H1 (cell line): Measurements from ENCODE around the gene LRP8. TPM values are rescaled to one million over a fixed set of nuclear protein-coding genes. Genes with fewer than 3 reads are reported as not detected.

Experiments
- BCL11A ChIP-seq, 2 experiments: IDR thresholded peaks; one replicate each; pipeline ENCODE4 v1.6.1; 2011; ENCODE audit warnings: low read depth in 2 of 2, low read length in 2 of 2, mild to moderate bottlenecking in 2 of 2
- BRCA1 ChIP-seq: IDR thresholded peaks from 2 replicates; pipeline ENCODE4 v1.6.1; 2012; ENCODE audit warnings: low read depth, low read length, improper control_type of control experiment
- CEBPB ChIP-seq: IDR thresholded peaks from 2 replicates; pipeline ENCODE4 v1.6.1; 2012; ENCODE audit warnings: low read depth, low read length
- KDM5A ChIP-seq: fragments of 200-600 bp; IDR thresholded peaks from 2 replicates; pipeline ENCODE4 v1.7.1; 2012; ENCODE audit warnings: mild to moderate bottlenecking, low read length, inconsistent platforms, mixed read lengths
- PHF8 ChIP-seq: fragments of 200-600 bp; sonication (generic); conservative IDR thresholded peaks from 2 replicates; pipeline ENCODE4 v1.7.1; 2012; ENCODE audit warnings: low read depth, mild to moderate bottlenecking, inconsistent platforms, low read length, moderate library complexity
- SIN3A ChIP-seq, 2 experiments: IDR thresholded peaks in 1 of 2; conservative IDR thresholded peaks in 1 of 2; 2 replicates each; pipeline ENCODE4 v1.6.1; 2011 to 2012; ENCODE audit warnings: low read length in 2 of 2, improper control_type of control experiment in 1 of 2, low read depth in 1 of 2, mild to moderate bottlenecking in 1 of 2
- SIRT6 ChIP-seq: IDR thresholded peaks from one replicate; pipeline ENCODE4 v1.7.1; 2012; ENCODE audit warnings: low read length, inconsistent platforms
- SP2 ChIP-seq: IDR thresholded peaks from 2 replicates; pipeline ENCODE4 v1.6.1; 2012; ENCODE audit warnings: mild to moderate bottlenecking, low read length, inconsistent platforms
- ZNF274 ChIP-seq: IDR thresholded peaks from 2 replicates; pipeline ENCODE4 v1.7.0; 2012; ENCODE audit warnings: low read length, borderline replicate concordance; ENCODE audit errors: extremely low read depth
- polyA plus RNA-seq, 7 experiments: library from polyadenylated mRNA; depleted of rRNA in 3 of 7; stranded (reverse) in 5 of 7; unstranded in 2 of 7; fragments of >200 nt in 5 of 7; fragments of 200-250 nt in 2 of 7; gene quantifications; 1 replicate in 5 of 7; 2 replicates in 1 of 7; 4 replicates in 1 of 7; pipeline versions ENCODE4 v1.2.1 to v1.2.3, GENCODE V29; 2011 to 2013; ENCODE audit warnings: missing spikeins in 2 of 7, mixed read lengths in 2 of 7
- total RNA-seq: library from RNA; stranded (reverse); fragmentation: NEBNext Ultra II Directional; extraction: Animal tissue kit (Norgen Biotek cat#: 25700); gene quantifications from 2 replicates; pipeline ENCODE4 v1.2.1, GENCODE V29; 2021
- TF ChIP-seq, protein P1 (sequence below): fragments of 300-600 bp; sonication (generic); IDR thresholded peaks from 2 replicates; pipeline ENCODE4 v1.7.1; 2012; ENCODE audit warnings: low read length, moderate library complexity, mild to moderate bottlenecking, inconsistent platforms; ENCODE audit not compliant: insufficient replicate concordance
- TF ChIP-seq, protein P2 (sequence below): IDR thresholded peaks from 2 replicates; pipeline ENCODE4 v1.6.1; 2012; ENCODE audit warnings: inconsistent platforms

Gene LRP8
- total and polyA plus RNA-seq, 2 of the 8 experiments (the other 6 are each of a cell fraction or from before 2014, with no cell fraction given): 63.2 to 66.4 TPM

DNA sequence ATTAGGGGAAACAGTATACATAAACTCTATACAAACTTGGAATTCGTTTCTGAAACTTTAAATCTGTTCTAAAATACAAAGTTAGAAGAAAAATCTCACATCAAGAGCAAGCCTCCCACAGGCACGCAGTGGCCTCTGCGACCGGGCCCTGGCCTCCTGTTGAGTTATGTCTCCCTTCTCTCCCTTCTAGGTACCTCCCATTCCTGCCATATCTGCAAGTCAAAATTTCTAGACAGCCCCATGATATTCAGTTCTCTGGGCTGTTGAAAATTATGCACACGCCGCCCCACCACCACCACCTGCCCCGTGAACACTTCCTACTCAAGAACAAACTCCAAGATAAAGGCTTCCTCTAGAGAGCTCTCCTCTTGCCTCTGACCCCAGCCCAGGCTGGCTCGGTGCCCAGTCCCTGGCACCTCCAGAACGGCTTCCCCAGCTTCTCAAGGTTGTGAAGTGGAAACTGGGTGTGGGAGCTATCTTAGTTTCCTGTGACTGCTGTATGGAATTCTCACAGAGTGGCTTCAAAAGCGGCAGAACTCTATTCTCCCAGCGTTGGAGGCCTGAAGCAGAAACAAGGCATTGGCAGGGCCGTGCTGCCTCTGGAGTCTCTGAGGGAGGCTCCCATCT lies 37.7 kb upstream of the LRP8 start (continued):
- TF ChIP-seq, protein P1, sequence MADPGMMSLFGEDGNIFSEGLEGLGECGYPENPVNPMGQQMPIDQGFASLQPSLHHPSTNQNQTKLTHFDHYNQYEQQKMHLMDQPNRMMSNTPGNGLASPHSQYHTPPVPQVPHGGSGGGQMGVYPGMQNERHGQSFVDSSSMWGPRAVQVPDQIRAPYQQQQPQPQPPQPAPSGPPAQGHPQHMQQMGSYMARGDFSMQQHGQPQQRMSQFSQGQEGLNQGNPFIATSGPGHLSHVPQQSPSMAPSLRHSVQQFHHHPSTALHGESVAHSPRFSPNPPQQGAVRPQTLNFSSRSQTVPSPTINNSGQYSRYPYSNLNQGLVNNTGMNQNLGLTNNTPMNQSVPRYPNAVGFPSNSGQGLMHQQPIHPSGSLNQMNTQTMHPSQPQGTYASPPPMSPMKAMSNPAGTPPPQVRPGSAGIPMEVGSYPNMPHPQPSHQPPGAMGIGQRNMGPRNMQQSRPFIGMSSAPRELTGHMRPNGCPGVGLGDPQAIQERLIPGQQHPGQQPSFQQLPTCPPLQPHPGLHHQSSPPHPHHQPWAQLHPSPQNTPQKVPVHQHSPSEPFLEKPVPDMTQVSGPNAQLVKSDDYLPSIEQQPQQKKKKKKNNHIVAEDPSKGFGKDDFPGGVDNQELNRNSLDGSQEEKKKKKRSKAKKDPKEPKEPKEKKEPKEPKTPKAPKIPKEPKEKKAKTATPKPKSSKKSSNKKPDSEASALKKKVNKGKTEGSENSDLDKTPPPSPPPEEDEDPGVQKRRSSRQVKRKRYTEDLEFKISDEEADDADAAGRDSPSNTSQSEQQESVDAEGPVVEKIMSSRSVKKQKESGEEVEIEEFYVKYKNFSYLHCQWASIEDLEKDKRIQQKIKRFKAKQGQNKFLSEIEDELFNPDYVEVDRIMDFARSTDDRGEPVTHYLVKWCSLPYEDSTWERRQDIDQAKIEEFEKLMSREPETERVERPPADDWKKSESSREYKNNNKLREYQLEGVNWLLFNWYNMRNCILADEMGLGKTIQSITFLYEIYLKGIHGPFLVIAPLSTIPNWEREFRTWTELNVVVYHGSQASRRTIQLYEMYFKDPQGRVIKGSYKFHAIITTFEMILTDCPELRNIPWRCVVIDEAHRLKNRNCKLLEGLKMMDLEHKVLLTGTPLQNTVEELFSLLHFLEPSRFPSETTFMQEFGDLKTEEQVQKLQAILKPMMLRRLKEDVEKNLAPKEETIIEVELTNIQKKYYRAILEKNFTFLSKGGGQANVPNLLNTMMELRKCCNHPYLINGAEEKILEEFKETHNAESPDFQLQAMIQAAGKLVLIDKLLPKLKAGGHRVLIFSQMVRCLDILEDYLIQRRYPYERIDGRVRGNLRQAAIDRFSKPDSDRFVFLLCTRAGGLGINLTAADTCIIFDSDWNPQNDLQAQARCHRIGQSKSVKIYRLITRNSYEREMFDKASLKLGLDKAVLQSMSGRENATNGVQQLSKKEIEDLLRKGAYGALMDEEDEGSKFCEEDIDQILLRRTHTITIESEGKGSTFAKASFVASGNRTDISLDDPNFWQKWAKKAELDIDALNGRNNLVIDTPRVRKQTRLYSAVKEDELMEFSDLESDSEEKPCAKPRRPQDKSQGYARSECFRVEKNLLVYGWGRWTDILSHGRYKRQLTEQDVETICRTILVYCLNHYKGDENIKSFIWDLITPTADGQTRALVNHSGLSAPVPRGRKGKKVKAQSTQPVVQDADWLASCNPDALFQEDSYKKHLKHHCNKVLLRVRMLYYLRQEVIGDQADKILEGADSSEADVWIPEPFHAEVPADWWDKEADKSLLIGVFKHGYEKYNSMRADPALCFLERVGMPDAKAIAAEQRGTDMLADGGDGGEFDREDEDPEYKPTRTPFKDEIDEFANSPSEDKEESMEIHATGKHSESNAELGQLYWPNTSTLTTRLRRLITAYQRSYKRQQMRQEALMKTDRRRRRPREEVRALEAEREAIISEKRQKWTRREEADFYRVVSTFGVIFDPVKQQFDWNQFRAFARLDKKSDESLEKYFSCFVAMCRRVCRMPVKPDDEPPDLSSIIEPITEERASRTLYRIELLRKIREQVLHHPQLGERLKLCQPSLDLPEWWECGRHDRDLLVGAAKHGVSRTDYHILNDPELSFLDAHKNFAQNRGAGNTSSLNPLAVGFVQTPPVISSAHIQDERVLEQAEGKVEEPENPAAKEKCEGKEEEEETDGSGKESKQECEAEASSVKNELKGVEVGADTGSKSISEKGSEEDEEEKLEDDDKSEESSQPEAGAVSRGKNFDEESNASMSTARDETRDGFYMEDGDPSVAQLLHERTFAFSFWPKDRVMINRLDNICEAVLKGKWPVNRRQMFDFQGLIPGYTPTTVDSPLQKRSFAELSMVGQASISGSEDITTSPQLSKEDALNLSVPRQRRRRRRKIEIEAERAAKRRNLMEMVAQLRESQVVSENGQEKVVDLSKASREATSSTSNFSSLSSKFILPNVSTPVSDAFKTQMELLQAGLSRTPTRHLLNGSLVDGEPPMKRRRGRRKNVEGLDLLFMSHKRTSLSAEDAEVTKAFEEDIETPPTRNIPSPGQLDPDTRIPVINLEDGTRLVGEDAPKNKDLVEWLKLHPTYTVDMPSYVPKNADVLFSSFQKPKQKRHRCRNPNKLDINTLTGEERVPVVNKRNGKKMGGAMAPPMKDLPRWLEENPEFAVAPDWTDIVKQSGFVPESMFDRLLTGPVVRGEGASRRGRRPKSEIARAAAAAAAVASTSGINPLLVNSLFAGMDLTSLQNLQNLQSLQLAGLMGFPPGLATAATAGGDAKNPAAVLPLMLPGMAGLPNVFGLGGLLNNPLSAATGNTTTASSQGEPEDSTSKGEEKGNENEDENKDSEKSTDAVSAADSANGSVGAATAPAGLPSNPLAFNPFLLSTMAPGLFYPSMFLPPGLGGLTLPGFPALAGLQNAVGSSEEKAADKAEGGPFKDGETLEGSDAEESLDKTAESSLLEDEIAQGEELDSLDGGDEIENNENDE: no peak
- TF ChIP-seq, protein P2, sequence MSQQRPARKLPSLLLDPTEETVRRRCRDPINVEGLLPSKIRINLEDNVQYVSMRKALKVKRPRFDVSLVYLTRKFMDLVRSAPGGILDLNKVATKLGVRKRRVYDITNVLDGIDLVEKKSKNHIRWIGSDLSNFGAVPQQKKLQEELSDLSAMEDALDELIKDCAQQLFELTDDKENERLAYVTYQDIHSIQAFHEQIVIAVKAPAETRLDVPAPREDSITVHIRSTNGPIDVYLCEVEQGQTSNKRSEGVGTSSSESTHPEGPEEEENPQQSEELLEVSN: no peak
- TF ChIP-seq BRCA1: no peak
- no peak for TF ChIP-seq SP2
- no peak for TF ChIP-seq SIRT6
- no peak for TF ChIP-seq CEBPB
- TF ChIP-seq BCL11A (IDR thresholded peaks at IDR 0.05; ENCODE audit: low read depth in 2 of 2, low read length in 2 of 2): no peak
- no peak for TF ChIP-seq SIN3A (conservative IDR thresholded peaks at IDR 0.05 in 1 of 2, IDR thresholded peaks at IDR 0.05 in 1 of 2; ENCODE audit: low read depth in 1 of 2, low read length in 2 of 2)
- TF ChIP-seq ZNF274: no peak
- no peak for TF ChIP-seq KDM5A
- TF ChIP-seq PHF8: no peak
